NCI-H226 (cell line): ENCODE data around the gene DSCAM.
"Not testable (repeated sequence)": the region's sequence is repeated elsewhere in the genome, so short reads cannot be mapped to it uniquely, and the experiment has no call there.

Source experiments
- DNase-seq: peaks from one replicate; pipeline ENCODE4 v3.0.0-alpha.2; 2015

Gene DSCAM

GRCh38 chr21:40349591-40349990 lies 497.4 kb downstream of the DSCAM start:
- no peak for DNase-seq

- DNase-seq, result no peak
Measured at GRCh38 chr21:40345711-40346321, 501.1 kb downstream of the DSCAM start.

- no peak for DNase-seq
Measured at GRCh38 chr21:40340357-40340756, 506.6 kb downstream of the DSCAM start.

DNA sequence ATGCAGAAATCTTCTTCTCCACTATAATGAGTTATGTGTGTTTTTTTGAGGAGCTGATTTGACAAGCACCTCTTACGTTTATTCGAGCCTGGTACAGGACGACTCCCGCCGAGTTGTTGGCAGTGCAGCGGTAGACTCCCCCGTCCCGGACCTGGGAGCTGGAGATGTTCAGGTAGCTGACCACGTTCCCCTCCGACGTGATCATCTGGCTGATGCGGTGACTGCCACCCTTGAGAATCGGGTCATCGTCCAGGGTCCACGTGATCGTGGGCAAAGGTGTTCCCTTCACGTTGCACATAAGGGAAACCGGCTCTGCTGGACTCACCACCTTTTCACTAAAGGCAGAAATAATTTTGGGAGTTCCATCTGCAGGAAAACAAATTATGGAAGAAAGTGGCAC lies 507.9 kb downstream of the DSCAM start:
- DNase-seq, result no peak

- no peak for DNase-seq
Measured at GRCh38 chr21:40337981-40338380, 509.0 kb downstream of the DSCAM start.

GRCh38 chr21:40335704-40336103 lies 511.3 kb downstream of the DSCAM start:
- DNase-seq, result no peak

- DNase-seq, result no peak
Measured at GRCh38 chr21:40334159-40334558, 512.8 kb downstream of the DSCAM start.

DNA sequence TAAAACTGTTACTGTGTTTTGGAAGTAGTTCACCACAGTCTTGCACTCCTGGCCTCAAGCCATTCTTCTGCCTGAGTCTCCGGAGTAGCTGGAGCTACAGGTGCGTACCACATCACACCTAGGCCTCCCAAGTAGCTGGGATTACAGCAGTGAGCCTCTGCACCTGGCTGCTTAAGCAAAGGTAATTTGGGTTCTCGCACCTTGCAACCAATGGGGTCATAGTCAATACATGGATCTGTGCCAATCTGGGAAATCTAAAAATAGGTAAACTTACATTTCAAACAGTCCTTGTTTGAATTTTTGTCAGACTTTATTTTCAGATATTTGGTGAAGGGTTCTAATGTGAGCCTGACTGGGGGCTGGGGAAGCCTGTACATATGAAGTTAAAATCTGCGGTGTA lies 513.2 kb downstream of the DSCAM start:
- DNase-seq, result no peak

DNA sequence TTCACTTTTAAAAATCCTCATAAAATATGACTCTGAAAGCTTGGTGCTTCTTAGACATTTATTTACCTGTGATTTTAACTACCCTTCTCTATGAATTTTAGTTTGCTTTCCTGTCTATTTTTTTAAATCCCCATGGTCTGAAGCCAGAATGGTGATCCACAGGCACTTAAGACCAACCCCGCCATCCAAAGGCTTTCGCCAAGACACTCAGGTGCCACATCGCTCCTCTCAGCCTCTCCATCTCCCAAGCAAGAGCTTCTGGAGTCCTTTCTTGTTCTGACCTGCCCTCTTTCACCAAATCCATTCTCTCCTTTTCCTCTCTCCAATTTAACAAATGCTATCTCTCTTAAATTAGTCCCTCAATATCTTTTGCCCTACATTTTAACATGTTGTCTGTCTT lies 515.2 kb downstream of the DSCAM start:
- DNase-seq, result no peak

DNA sequence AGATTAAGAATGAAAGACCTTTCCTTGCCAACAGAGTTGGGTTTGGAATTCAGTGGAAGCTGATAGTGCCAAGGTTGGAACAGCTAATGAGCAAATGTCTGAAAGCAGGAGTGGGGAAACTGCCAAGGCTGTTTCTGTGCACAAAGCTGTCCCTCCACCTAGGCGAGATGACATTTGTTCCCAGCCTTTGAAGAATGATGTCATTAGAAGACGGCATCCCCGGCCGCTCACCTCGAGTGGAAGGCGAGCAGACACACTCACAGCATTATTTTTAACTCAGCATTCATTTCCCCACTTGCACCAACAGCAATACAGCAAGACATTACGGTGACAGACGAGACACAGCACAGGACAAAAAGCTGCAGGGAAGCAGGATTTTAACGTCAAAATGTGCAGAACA lies 515.8 kb downstream of the DSCAM start:
- no peak for DNase-seq

GRCh38 chr21:40324389-40324788 lies 522.6 kb downstream of the DSCAM start:
- DNase-seq, result no peak

DNA sequence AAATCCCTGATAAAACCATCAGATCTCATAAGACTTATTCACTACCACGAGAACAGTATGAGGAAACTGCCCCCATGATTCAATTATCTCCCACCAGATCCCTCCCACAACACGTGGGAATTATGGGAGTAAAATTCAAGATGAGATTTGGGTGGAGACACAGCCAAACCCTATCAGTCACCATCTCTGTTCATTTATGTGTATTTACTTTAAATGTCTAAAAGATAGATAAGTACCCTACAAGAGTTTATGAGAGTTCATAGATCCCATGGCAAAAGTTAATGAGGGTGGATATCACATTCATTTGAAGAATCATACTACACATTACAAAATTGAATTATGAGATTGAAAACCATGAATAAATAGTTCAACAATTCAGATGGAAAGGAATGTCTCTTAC lies 526.2 kb downstream of the DSCAM start:
- not testable (repeated sequence) for DNase-seq

GRCh38 chr21:40318371-40318770 lies 528.6 kb downstream of the DSCAM start:
- no peak for DNase-seq

DNA sequence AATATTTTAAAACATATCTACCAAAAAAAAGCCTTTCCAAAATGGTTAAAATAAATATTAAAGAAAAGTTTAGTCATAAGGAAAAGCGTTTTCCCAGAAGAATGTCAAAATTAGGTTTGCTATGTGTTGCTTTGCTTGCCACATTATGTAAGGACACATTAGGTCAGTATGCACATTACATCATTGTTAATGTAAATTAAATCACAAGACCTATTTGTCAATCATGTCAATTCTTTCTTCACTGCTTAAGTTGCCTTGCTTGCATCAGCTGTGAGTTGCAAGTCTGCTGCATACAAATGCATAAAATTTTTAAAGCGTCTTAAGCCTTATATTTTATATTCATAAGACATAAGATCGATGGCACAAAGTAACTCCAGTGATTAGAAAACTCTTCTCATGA lies 530.9 kb downstream of the DSCAM start:
- DNase-seq, result no peak

- no peak for DNase-seq
Measured at GRCh38 chr21:40315626-40316025, 531.3 kb downstream of the DSCAM start.

DNA sequence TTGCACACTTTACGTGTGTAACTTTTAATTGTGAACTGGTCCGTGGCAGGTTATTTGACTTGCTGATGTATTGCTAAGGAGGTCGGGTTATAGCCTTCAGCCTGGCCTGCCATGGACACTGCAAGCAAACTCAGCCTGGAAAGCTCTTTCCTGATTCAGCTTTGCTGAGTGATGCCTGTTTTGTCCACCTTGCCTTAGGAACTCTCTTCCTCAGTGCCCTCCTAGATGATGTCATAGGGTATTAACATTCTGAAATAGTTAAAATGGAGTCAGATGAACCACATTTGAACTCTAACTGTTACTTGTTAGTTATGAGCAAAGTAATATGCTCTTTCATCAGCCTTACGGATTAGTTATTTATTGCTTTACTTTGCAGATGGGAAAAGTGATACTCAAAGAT lies 533.7 kb downstream of the DSCAM start:
- no peak for DNase-seq

DNA sequence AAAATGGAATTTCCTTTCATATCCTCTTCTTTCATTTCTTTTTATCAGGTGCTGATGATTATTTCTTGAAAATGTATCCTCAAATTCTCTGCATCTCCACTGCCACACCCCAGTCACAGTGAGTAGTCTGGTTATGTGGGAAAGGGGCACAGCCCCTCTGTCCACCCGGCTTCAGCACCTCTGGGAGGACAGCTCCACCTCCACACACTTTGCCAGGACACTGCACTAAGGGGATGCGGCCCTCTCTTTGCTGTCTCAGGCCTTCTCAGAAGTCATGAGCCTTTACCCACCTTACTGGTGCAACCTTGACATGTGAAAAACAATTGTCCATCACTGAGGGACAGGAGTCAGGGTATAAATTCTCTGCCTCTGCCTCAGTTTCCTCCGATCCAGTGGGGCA lies 546.7 kb downstream of the DSCAM start:
- DNase-seq, result no peak

DNA sequence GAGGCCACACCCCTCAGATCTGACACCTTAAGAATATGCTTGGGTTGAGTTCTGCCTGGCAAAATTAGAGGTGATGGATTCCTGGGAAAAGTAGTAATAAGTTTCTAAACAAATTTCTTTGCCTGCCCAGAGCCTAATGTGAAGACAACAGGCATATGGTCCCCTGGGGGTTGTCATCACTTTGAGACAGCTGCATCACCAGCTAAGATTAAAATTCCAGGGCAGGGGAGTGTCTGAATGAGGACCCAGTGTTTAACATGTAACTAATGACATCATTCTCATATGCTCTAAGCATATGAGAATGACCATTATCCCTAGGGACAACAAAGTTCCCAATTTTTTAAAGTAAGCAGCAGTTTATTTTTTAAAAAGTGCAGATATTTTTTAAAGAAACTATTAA lies 547.5 kb downstream of the DSCAM start:
- DNase-seq, result no peak

DNA sequence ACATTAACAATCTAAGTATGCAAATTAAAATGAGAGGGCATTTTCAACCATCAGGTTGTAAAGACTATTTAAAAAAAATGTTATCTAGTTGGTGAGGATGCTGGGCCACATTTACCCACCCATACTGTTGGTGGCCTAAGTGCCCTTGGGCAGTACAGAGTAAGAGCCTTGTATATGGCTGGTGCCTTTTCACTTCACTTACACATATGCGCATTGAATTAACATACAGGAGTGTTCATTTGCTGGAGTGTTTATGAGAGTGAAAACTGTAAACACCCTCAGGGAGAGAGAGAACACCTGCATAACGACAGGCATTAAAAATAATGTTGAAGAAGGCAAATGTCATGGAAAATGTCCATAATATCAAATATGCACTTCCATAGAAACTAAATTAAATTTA lies 552.6 kb downstream of the DSCAM start:
- no peak for DNase-seq

DNA sequence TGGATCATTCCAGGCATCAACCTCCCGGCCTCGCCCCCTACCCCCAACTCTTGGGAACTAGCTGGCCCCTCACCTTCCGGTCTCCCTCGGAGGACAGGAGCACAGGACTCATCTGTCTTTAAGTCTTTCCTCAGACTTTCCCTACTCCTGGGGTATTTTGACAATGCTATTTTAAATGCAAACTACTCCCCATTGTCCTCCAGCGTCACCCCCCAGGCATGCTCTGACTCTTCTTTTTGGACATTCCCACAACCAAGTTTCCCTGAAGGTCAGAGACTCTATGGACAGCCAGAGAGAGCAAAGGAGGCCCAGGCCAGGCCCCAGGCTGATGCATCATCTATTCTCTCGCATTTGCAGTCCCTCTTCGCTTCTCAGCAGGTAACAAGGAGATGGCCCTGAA lies 555.4 kb downstream of the DSCAM start:
- DNase-seq, result no peak

DNA sequence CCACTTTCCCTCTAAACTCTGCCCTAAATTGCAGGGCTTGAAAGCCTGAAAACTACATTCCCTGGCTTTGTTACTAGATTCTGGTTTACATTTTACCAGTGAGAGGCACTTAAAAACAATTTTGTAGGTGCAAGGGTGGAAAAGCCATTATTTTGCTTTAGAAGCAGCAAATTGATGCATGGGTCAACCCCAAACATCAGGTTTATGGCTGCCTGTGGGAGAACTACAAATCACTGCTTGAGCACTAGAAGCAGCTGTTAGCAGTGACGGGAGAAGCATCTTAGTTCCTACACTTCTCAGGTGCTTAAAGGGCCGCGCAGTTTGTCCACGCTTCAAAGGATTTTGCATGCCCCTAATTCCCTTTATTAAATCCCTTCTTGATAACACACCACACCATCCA lies 562.5 kb downstream of the DSCAM start:
- no peak for DNase-seq

GRCh38 chr21:40282912-40283886 lies 563.8 kb downstream of the DSCAM start:
- DNase-seq, result no peak

- DNase-seq, result no peak
Measured at GRCh38 chr21:40278345-40278744, 568.6 kb downstream of the DSCAM start.

- no peak for DNase-seq
Measured at GRCh38 chr21:40276001-40276400, 571.0 kb downstream of the DSCAM start.

- DNase-seq, result no peak
Measured at GRCh38 chr21:40272037-40272436, 574.9 kb downstream of the DSCAM start.
